Measurements from ENCODE around the gene LRRC36.

- TF ChIP-seq, protein P1, sequence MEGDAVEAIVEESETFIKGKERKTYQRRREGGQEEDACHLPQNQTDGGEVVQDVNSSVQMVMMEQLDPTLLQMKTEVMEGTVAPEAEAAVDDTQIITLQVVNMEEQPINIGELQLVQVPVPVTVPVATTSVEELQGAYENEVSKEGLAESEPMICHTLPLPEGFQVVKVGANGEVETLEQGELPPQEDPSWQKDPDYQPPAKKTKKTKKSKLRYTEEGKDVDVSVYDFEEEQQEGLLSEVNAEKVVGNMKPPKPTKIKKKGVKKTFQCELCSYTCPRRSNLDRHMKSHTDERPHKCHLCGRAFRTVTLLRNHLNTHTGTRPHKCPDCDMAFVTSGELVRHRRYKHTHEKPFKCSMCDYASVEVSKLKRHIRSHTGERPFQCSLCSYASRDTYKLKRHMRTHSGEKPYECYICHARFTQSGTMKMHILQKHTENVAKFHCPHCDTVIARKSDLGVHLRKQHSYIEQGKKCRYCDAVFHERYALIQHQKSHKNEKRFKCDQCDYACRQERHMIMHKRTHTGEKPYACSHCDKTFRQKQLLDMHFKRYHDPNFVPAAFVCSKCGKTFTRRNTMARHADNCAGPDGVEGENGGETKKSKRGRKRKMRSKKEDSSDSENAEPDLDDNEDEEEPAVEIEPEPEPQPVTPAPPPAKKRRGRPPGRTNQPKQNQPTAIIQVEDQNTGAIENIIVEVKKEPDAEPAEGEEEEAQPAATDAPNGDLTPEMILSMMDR (IDR thresholded peaks at IDR 0.05): no peak
- TF ChIP-seq EP300 (IDR thresholded peaks at IDR 0.05) (no peak), POLR2A (IDR thresholded peaks at IDR 0.05) (no peak)
Observed at GRCh38 chr16:67317853-67318252, 8.8 kb upstream of the LRRC36 start.

All from tibial nerve (tissue), 4 donors.